SK-N-SH treated with all-trans-retinoic acid at 6 μM for 48 hours (cell line): ENCODE measurements around the gene DCLK1.
A peak's percentile ranks its signal among the peaks of the same experiment; 100 is the strongest.

Experiments
- ATAC-seq: fragments of 200-7000 bp; cut with Tn5 transposase; 3 replicates; pipeline ENCODE4 v1.9.1; 2020; ENCODE audit warnings: mild to moderate bottlenecking, moderate library complexity
- ARNTL ChIP-seq: fragments of 450-650 bp; formaldehyde crosslinking; IDR thresholded peaks from 2 replicates; pipeline ENCODE4 v1.5.0; 2020; ENCODE audit warnings: low read depth, mild to moderate bottlenecking, moderate library complexity, borderline replicate concordance
- BACH2 ChIP-seq: fragments of 250-450 bp; sonication (Bioruptor Pico); IDR thresholded peaks from 2 replicates; pipeline ENCODE4 v1.9.0; 2021; ENCODE audit warnings: mild to moderate bottlenecking, borderline replicate concordance
- CSDC2 ChIP-seq: fragments of 250-450 bp; sonication (Bioruptor Pico); IDR thresholded peaks from 2 replicates; pipeline ENCODE4 v1.5.0; 2020; ENCODE audit warnings: mild to moderate bottlenecking, moderate library complexity
- ESRRG ChIP-seq: fragments of 250-450 bp; sonication (Bioruptor Pico); IDR thresholded peaks from 2 replicates; pipeline ENCODE4 v1.6.1; 2021; ENCODE audit warnings: mild to moderate bottlenecking
- GLIS3 ChIP-seq: fragments of 250-450 bp; sonication (Bioruptor Pico); IDR thresholded peaks from 2 replicates; pipeline ENCODE4 v1.5.0; 2020; ENCODE audit warnings: mild to moderate bottlenecking, moderate library complexity
- ISL1 ChIP-seq: fragments of 250-450 bp; sonication (Bioruptor Pico); IDR thresholded peaks from 2 replicates; pipeline ENCODE4 v2.1.2; 2022; ENCODE audit warnings: mild to moderate bottlenecking, moderate library complexity
- OSR1 ChIP-seq: fragments of 250-450 bp; sonication (Bioruptor Pico); IDR thresholded peaks from 2 replicates; pipeline ENCODE4 v1.8.0; 2022; ENCODE audit warnings: moderate library complexity, mild to moderate bottlenecking, inconsistent platforms
- PPARA ChIP-seq: fragments of 250-450 bp; sonication (Bioruptor Pico); IDR thresholded peaks from 2 replicates; pipeline ENCODE4 v1.5.0; 2020; ENCODE audit warnings: mild to moderate bottlenecking, borderline replicate concordance
- RARB ChIP-seq: fragments of 250-450 bp; sonication (Bioruptor Pico); IDR thresholded peaks from 2 replicates; pipeline ENCODE4 v1.8.0; 2021; ENCODE audit warnings: mild to moderate bottlenecking, moderate library complexity
- SNAI2 ChIP-seq: fragments of 250-450 bp; sonication (Bioruptor Pico); IDR thresholded peaks from 2 replicates; pipeline ENCODE4 v1.5.0; 2020; ENCODE audit warnings: mild to moderate bottlenecking, moderate library complexity
- TCF4 ChIP-seq: fragments of 250-450 bp; sonication (Bioruptor Pico); IDR thresholded peaks from 2 replicates; pipeline ENCODE4 v1.8.0; 2021; ENCODE audit warnings: mild to moderate bottlenecking, moderate library complexity, borderline replicate concordance
- TOX ChIP-seq: fragments of 250-450 bp; sonication (Bioruptor Pico); IDR thresholded peaks from 2 replicates; pipeline ENCODE4 v1.8.0; 2021; ENCODE audit warnings: mild to moderate bottlenecking, moderate library complexity, borderline replicate concordance
- ZC3H10 ChIP-seq: fragments of 250-450 bp; sonication (Bioruptor Pico); IDR thresholded peaks from 2 replicates; pipeline ENCODE4 v1.5.1; 2021; ENCODE audit warnings: mild to moderate bottlenecking, moderate library complexity
- ZFP3 ChIP-seq: fragments of 250-450 bp; sonication (Bioruptor Pico); IDR thresholded peaks from 2 replicates; pipeline ENCODE4 v1.5.0; 2020; ENCODE audit warnings: mild to moderate bottlenecking, moderate library complexity
- ZFP30 ChIP-seq: fragments of 450-650 bp; formaldehyde crosslinking; IDR thresholded peaks from 2 replicates; pipeline ENCODE4 v1.5.0; 2022; ENCODE audit warnings: mild to moderate bottlenecking, moderate library complexity
- ZNF565 ChIP-seq: fragments of 450-650 bp; formaldehyde crosslinking; conservative IDR thresholded peaks from 2 replicates; pipeline ENCODE4 v1.5.0; 2020; ENCODE audit warnings: low read depth, mild to moderate bottlenecking, moderate library complexity
- ZNF70 ChIP-seq: fragments of 450-650 bp; formaldehyde crosslinking; IDR thresholded peaks from 2 replicates; pipeline ENCODE4 v1.5.0; 2020; ENCODE audit warnings: mild to moderate bottlenecking, moderate library complexity
- ZNF8 ChIP-seq: fragments of 450-650 bp; formaldehyde crosslinking; IDR thresholded peaks from 2 replicates; pipeline ENCODE4 v1.5.0; 2020; ENCODE audit warnings: mild to moderate bottlenecking, moderate library complexity
- TF ChIP-seq, protein P1 (sequence below): fragments of 250-450 bp; sonication (Bioruptor Pico); IDR thresholded peaks from 2 replicates; pipeline ENCODE4 v1.5.0; 2020; ENCODE audit warnings: mild to moderate bottlenecking, moderate library complexity
- TF ChIP-seq, protein P2 (sequence below): fragments of 250-450 bp; sonication (Bioruptor Pico); IDR thresholded peaks from 2 replicates; pipeline ENCODE4 v1.5.1; 2021; ENCODE audit warnings: mild to moderate bottlenecking, moderate library complexity
- TF ChIP-seq, protein P3 (sequence below): fragments of 250-450 bp; sonication (Bioruptor Pico); IDR thresholded peaks from 2 replicates; pipeline ENCODE4 v1.5.1; 2020; ENCODE audit warnings: low read depth, mild to moderate bottlenecking, moderate library complexity
- TF ChIP-seq, protein P4 (sequence below): fragments of 250-450 bp; sonication (Bioruptor Pico); IDR thresholded peaks from 2 replicates; pipeline ENCODE4 v1.8.0; 2020; ENCODE audit warnings: mild to moderate bottlenecking, moderate library complexity, borderline replicate concordance
- TF ChIP-seq, protein P5 (sequence below): fragments of 250-450 bp; sonication (Bioruptor Pico); IDR thresholded peaks from 2 replicates; pipeline ENCODE4 v1.8.0; 2021; ENCODE audit warnings: low read depth, mild to moderate bottlenecking, moderate library complexity, borderline replicate concordance

Gene DCLK1

DNA sequence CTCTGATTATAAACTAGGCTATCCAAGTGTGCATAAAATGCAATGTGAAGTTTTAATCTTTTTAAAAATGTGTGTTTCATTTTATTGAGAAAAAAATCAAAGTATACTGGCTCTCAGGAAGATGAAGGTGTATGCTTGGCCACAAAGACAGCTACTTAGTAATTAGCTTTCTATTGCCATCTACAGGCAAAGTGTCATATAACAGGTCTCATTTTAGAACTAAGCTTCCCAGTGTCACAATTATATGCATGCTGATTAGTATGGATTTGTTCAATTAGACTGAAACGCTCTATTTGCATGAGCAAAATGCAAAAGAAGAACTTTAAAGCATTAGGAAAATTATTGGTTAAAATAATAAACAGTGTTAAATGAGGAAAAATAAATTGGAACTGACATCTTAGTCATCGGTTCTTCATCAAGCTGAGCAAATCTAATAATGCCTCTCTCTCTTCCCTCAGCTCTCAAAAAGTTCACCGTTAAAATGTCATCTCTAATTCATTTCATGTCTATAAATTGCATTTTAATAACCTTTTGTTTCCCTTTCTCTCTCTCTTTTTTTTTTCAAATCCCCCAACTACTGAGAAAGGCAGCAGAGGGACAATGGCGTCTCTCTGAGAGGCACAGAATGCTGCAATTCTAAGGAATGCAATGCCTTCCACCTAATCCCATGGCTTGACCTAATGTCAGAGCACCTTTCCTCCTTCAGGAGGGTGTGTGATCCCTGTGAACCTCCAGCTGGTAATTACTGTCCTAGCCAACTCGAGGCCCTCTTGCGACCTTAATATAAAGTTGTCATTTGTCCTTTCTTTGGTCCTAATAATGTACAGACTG is 341.6 kb downstream of the DCLK1 start:
- ATAC-seq: peak; percentile 81
- no peak for TF ChIP-seq PPARA (CRISPR knock-in tag)
- TF ChIP-seq, protein P1, sequence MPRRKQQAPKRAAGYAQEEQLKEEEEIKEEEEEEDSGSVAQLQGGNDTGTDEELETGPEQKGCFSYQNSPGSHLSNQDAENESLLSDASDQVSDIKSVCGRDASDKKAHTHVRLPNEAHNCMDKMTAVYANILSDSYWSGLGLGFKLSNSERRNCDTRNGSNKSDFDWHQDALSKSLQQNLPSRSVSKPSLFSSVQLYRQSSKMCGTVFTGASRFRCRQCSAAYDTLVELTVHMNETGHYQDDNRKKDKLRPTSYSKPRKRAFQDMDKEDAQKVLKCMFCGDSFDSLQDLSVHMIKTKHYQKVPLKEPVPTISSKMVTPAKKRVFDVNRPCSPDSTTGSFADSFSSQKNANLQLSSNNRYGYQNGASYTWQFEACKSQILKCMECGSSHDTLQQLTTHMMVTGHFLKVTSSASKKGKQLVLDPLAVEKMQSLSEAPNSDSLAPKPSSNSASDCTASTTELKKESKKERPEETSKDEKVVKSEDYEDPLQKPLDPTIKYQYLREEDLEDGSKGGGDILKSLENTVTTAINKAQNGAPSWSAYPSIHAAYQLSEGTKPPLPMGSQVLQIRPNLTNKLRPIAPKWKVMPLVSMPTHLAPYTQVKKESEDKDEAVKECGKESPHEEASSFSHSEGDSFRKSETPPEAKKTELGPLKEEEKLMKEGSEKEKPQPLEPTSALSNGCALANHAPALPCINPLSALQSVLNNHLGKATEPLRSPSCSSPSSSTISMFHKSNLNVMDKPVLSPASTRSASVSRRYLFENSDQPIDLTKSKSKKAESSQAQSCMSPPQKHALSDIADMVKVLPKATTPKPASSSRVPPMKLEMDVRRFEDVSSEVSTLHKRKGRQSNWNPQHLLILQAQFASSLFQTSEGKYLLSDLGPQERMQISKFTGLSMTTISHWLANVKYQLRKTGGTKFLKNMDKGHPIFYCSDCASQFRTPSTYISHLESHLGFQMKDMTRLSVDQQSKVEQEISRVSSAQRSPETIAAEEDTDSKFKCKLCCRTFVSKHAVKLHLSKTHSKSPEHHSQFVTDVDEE (CRISPR knock-in tag): peak; percentile 60; the same call in 1 of the 2 replicates
- no peak; the same call in 1 of the 2 replicates for TF ChIP-seq ESRRG (CRISPR knock-in tag)
- TF ChIP-seq ZFP30: no peak
- TF ChIP-seq, protein P2, sequence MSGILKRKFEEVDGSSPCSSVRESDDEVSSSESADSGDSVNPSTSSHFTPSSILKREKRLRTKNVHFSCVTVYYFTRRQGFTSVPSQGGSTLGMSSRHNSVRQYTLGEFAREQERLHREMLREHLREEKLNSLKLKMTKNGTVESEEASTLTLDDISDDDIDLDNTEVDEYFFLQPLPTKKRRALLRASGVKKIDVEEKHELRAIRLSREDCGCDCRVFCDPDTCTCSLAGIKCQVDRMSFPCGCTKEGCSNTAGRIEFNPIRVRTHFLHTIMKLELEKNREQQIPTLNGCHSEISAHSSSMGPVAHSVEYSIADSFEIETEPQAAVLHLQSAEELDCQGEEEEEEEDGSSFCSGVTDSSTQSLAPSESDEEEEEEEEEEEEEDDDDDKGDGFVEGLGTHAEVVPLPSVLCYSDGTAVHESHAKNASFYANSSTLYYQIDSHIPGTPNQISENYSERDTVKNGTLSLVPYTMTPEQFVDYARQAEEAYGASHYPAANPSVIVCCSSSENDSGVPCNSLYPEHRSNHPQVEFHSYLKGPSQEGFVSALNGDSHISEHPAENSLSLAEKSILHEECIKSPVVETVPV (CRISPR knock-in tag): peak; percentile 21; the same call in 1 of the 2 replicates
- no peak; the same call in 1 of the 2 replicates for TF ChIP-seq RARB (CRISPR knock-in tag)
- no peak for TF ChIP-seq ZNF70
- TF ChIP-seq TOX (CRISPR knock-in tag): no peak
- no peak for TF ChIP-seq CSDC2 (CRISPR knock-in tag)
- TF ChIP-seq, protein P3, sequence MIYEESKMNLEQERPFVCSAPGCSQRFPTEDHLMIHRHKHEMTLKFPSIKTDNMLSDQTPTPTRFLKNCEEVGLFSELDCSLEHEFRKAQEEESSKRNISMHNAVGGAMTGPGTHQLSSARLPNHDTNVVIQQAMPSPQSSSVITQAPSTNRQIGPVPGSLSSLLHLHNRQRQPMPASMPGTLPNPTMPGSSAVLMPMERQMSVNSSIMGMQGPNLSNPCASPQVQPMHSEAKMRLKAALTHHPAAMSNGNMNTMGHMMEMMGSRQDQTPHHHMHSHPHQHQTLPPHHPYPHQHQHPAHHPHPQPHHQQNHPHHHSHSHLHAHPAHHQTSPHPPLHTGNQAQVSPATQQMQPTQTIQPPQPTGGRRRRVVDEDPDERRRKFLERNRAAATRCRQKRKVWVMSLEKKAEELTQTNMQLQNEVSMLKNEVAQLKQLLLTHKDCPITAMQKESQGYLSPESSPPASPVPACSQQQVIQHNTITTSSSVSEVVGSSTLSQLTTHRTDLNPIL (CRISPR knock-in tag): no peak
- no peak for TF ChIP-seq ARNTL (CRISPR knock-in tag)
- TF ChIP-seq BACH2: no peak
- peak; percentile 53; the same call in 1 of the 2 replicates for TF ChIP-seq TCF4
- no peak for TF ChIP-seq GLIS3 (CRISPR knock-in tag)
- peak; percentile 97 for TF ChIP-seq ISL1 (CRISPR knock-in tag)
- peak; percentile 11; the same call in 1 of the 2 replicates for TF ChIP-seq ZNF8
- no peak for TF ChIP-seq OSR1 (CRISPR knock-in tag)
- no peak for TF ChIP-seq SNAI2 (CRISPR knock-in tag)
- peak; percentile 86 for TF ChIP-seq ZC3H10 (CRISPR knock-in tag)
- TF ChIP-seq ZFP3: no peak
- TF ChIP-seq ZNF565: peak; percentile 65; the same call in 1 of the 2 replicates
- TF ChIP-seq, protein P4, sequence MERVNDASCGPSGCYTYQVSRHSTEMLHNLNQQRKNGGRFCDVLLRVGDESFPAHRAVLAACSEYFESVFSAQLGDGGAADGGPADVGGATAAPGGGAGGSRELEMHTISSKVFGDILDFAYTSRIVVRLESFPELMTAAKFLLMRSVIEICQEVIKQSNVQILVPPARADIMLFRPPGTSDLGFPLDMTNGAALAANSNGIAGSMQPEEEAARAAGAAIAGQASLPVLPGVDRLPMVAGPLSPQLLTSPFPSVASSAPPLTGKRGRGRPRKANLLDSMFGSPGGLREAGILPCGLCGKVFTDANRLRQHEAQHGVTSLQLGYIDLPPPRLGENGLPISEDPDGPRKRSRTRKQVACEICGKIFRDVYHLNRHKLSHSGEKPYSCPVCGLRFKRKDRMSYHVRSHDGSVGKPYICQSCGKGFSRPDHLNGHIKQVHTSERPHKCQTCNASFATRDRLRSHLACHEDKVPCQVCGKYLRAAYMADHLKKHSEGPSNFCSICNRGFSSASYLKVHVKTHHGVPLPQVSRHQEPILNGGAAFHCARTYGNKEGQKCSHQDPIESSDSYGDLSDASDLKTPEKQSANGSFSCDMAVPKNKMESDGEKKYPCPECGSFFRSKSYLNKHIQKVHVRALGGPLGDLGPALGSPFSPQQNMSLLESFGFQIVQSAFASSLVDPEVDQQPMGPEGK: peak; percentile 77; the same call in 1 of the 2 replicates
- TF ChIP-seq, protein P5, sequence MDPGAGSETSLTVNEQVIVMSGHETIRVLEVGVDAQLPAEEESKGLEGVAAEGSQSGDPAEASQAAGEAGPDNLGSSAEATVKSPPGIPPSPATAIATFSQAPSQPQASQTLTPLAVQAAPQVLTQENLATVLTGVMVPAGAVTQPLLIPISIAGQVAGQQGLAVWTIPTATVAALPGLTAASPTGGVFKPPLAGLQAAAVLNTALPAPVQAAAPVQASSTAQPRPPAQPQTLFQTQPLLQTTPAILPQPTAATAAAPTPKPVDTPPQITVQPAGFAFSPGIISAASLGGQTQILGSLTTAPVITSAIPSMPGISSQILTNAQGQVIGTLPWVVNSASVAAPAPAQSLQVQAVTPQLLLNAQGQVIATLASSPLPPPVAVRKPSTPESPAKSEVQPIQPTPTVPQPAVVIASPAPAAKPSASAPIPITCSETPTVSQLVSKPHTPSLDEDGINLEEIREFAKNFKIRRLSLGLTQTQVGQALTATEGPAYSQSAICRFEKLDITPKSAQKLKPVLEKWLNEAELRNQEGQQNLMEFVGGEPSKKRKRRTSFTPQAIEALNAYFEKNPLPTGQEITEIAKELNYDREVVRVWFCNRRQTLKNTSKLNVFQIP (CRISPR knock-in tag): no peak

DNA sequence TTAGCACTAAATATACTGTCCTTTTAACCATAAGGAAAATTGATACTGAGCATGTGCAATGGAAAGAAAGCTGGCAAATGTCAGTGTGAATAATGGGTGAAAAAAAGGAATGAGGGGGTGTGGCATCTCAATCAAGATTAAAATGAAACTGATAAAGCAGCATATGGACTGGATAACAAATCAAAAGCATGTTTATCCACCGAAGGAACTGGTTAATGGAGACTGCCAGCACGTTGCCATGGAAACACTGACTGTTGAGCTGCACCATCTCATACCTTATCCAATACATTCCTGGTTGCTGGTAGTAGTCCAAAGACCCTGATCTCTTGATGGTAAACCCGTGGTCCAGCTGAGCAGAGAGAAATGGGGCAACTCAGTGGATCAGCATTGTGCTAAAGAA is 343.2 kb downstream of the DCLK1 start:
- ATAC-seq: peak; percentile 24; the same call in 2 of the 3 replicates
- TF ChIP-seq ZC3H10 (CRISPR knock-in tag) (no peak), ISL1 (CRISPR knock-in tag) (0 out of 2 replicates have a peak, but pooled peaks have one; percentile 31), TOX (CRISPR knock-in tag) (no peak), ZNF70 (no peak), OSR1 (CRISPR knock-in tag) (no peak), RARB (CRISPR knock-in tag) (no peak), ZFP30 (no peak), GLIS3 (CRISPR knock-in tag) (peak; percentile 6; the same call in 1 of the 2 replicates), ZFP3 (no peak), SNAI2 (CRISPR knock-in tag) (no peak)
- TF ChIP-seq, protein P3 (CRISPR knock-in tag): no peak
- TF ChIP-seq, protein P1 (CRISPR knock-in tag): peak; percentile 82; the same call in 1 of the 2 replicates
- TF ChIP-seq, protein P5 (CRISPR knock-in tag): no peak
